Fibroblast of pulmonary artery (primary cell): Measurements from ENCODE around the gene SGO1.

ENCODE experiments used
- DNase-seq: peaks from one replicate; pipeline ENCODE4 v3.0.0-alpha.2; 2010; ENCODE audit warnings: low read depth
- H3K4me3 ChIP-seq: replicated peaks from 2 replicates; pipeline ENCODE4 v1.5.1; 2011; ENCODE audit warnings: low read depth, mild to moderate bottlenecking, control low read depth, low read length, moderate library complexity
- TF ChIP-seq, protein P1 (sequence below): IDR thresholded peaks from 2 replicates; pipeline ENCODE4 v1.5.1; 2011; ENCODE audit warnings: mild to moderate bottlenecking, control low read depth, low read length, inconsistent platforms; ENCODE audit errors: missing control alignments

Gene SGO1

GRCh38 chr3:20128358-20128757 lies 57.6 kb downstream of the SGO1 start:
- DNase-seq: no peak
- TF ChIP-seq, protein P1, sequence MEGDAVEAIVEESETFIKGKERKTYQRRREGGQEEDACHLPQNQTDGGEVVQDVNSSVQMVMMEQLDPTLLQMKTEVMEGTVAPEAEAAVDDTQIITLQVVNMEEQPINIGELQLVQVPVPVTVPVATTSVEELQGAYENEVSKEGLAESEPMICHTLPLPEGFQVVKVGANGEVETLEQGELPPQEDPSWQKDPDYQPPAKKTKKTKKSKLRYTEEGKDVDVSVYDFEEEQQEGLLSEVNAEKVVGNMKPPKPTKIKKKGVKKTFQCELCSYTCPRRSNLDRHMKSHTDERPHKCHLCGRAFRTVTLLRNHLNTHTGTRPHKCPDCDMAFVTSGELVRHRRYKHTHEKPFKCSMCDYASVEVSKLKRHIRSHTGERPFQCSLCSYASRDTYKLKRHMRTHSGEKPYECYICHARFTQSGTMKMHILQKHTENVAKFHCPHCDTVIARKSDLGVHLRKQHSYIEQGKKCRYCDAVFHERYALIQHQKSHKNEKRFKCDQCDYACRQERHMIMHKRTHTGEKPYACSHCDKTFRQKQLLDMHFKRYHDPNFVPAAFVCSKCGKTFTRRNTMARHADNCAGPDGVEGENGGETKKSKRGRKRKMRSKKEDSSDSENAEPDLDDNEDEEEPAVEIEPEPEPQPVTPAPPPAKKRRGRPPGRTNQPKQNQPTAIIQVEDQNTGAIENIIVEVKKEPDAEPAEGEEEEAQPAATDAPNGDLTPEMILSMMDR: no peak
- H3K4me3 ChIP-seq: no peak overlapping the region

- TF ChIP-seq, protein P1: no peak
- H3K4me3 ChIP-seq: no peak overlapping the region
- DNase-seq: no peak
These were observed 60.1 kb downstream of the SGO1 start for GRCh38 chr3:20125897-20126296.

GRCh38 chr3:20125289-20125688 lies 60.7 kb downstream of the SGO1 start:
- DNase-seq: no peak
- H3K4me3 ChIP-seq: no peak overlapping the region
- TF ChIP-seq, protein P1: no peak

DNA sequence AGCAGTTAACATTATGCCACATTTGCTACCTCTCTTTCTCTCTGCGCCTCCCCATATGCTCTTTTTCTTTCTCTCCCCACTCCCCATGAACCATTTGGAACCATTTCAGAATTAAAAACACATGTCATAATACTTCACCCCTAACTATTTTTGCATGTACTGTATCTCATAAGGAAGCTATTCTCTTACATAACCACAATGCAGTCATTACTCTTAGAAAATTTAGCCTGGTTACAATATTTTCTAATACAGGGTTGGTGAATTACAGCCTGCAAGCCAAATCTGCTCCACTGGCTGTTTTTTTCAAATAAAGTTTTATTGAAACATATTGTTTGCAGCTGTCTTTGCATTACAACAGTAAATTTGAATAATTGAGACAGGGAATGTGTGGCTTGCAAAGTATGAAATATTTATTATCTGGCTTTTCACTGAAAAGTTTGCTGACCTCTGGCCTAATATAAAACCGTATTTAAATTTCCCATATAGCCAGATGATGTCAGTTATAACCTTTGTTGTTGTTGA lies 62.8 kb downstream of the SGO1 start:
- no peak overlapping the region for H3K4me3 ChIP-seq
- TF ChIP-seq, protein P1: no peak

GRCh38 chr3:20121088-20121487 lies 64.9 kb downstream of the SGO1 start:
- no peak overlapping the region for H3K4me3 ChIP-seq
- TF ChIP-seq, protein P1: no peak
- DNase-seq: no peak

More for the DNA sequence above, 62.8 kb downstream of the SGO1 start:
- no peak for DNase-seq
